Liver (tissue), 3 donors: ENCODE results near the gene CDC42BPA.
"Not testable (repeated sequence)": the region's sequence is repeated elsewhere in the genome, so short reads cannot be mapped to it uniquely, and the experiment has no call there.

Source experiments
- MAX ChIP-seq: IDR thresholded peaks from 2 replicates; pipeline ENCODE4 v1.6.1; 2016; ENCODE audit warnings: antibody characterized with exemption
- RXRA ChIP-seq, 2 donors: IDR thresholded peaks; 2 replicates each; pipeline ENCODE4 v1.6.1; 2017 to 2018; ENCODE audit warnings: antibody characterized with exemption in 2 of 2, mild to moderate bottlenecking in 1 of 2
- SP1 ChIP-seq: IDR thresholded peaks from 2 replicates; pipeline ENCODE4 v1.6.1; 2018; ENCODE audit warnings: antibody characterized with exemption, mild to moderate bottlenecking
- TF ChIP-seq, protein P1 (sequence below): fragments of 150-350 bp; IDR thresholded peaks from 2 replicates; pipeline ENCODE4 v1.5.1; 2017; ENCODE audit warnings: improper control_type of control experiment, low read depth, low read length; ENCODE audit not compliant: missing input control
- TF ChIP-seq, protein P2 (sequence below): IDR thresholded peaks from 2 replicates; pipeline ENCODE4 v1.6.1; 2016; ENCODE audit warnings: antibody characterized with exemption, mild to moderate bottlenecking
- donor health status: healthy.
- donor health status: healthy.

GRCh38 chr1:227276156-227276693 lies 42.1 kb downstream of the CDC42BPA start:
- TF ChIP-seq, protein P1, sequence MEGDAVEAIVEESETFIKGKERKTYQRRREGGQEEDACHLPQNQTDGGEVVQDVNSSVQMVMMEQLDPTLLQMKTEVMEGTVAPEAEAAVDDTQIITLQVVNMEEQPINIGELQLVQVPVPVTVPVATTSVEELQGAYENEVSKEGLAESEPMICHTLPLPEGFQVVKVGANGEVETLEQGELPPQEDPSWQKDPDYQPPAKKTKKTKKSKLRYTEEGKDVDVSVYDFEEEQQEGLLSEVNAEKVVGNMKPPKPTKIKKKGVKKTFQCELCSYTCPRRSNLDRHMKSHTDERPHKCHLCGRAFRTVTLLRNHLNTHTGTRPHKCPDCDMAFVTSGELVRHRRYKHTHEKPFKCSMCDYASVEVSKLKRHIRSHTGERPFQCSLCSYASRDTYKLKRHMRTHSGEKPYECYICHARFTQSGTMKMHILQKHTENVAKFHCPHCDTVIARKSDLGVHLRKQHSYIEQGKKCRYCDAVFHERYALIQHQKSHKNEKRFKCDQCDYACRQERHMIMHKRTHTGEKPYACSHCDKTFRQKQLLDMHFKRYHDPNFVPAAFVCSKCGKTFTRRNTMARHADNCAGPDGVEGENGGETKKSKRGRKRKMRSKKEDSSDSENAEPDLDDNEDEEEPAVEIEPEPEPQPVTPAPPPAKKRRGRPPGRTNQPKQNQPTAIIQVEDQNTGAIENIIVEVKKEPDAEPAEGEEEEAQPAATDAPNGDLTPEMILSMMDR, result not testable (repeated sequence)
- TF ChIP-seq RXRA (IDR thresholded peaks at IDR 0.05); MAX; SP1: not testable (repeated sequence)
- TF ChIP-seq, protein P2, sequence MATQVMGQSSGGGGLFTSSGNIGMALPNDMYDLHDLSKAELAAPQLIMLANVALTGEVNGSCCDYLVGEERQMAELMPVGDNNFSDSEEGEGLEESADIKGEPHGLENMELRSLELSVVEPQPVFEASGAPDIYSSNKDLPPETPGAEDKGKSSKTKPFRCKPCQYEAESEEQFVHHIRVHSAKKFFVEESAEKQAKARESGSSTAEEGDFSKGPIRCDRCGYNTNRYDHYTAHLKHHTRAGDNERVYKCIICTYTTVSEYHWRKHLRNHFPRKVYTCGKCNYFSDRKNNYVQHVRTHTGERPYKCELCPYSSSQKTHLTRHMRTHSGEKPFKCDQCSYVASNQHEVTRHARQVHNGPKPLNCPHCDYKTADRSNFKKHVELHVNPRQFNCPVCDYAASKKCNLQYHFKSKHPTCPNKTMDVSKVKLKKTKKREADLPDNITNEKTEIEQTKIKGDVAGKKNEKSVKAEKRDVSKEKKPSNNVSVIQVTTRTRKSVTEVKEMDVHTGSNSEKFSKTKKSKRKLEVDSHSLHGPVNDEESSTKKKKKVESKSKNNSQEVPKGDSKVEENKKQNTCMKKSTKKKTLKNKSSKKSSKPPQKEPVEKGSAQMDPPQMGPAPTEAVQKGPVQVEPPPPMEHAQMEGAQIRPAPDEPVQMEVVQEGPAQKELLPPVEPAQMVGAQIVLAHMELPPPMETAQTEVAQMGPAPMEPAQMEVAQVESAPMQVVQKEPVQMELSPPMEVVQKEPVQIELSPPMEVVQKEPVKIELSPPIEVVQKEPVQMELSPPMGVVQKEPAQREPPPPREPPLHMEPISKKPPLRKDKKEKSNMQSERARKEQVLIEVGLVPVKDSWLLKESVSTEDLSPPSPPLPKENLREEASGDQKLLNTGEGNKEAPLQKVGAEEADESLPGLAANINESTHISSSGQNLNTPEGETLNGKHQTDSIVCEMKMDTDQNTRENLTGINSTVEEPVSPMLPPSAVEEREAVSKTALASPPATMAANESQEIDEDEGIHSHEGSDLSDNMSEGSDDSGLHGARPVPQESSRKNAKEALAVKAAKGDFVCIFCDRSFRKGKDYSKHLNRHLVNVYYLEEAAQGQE, result not testable (repeated sequence)
